Measurements from ENCODE around the gene AGMAT. TPM values are rescaled to one million over a fixed set of nuclear protein-coding genes. Genes with fewer than 3 reads are reported as not detected.

Gene AGMAT
- total and polyA plus RNA-seq, 2 of the 8 experiments (the other 6 are each of a cell fraction or from before 2014, with no cell fraction given): 3.7 to 5.8 TPM

GRCh38 chr1:15633756-15634420 is 49.0 kb upstream of the AGMAT start:
- H2BK12ac ChIP-seq (ENCODE audit: low read depth, low read length): no peak overlapping the region
- ChIA-PET POLR2A (ENCODE audit: partially characterized antibody) (interaction anchor here (0.7 to 0.9 kb wide), 2 partner anchors 27 to 35 kb away, joined by 3 read pairs; no protein-coding TSS in a partner anchor), CTCF (ENCODE audit: partially characterized antibody) (interaction anchor here (0.6 to 1.5 kb wide), 2 partner anchors 35 to 729 kb away, joined by 3 read pairs; no protein-coding TSS in a partner anchor)
- no peak overlapping the region for H3K27ac ChIP-seq (ENCODE audit: low read depth, low read length)
- no peak overlapping the region for H2BK5ac ChIP-seq (ENCODE audit: low read depth, low read length)
- DNase-seq (ENCODE audit: low read depth in 1 of 2, low spot score in 2 of 2) (no peak), FAIRE-seq (no peak)
- no peaks in the 10 kb centered on the region for H3K9me3 ChIP-seq (ENCODE audit: insufficient read depth in 2 of 2, low read depth in 1 of 2, low read length in 1 of 2)
- H3K4me3 ChIP-seq (ENCODE audit: extremely low read depth in 1 of 4, insufficient read depth in 2 of 4, low read depth in 3 of 4, low read length in 4 of 4): no peak overlapping the region
- WGBS, 2 experiments (ENCODE audit: extremely low coverage in 1 of 2, insufficient coverage in 1 of 2, insufficient read length in 1 of 2, insufficient replicate concordance in 2 of 2, low coverage in 1 of 2, low lambda C conversion rate in 2 of 2, missing lambda C conversion rate in 1 of 2): 94% methylated on average over 9 of the region's 9 CpGs; no CpG with 5 or more reads in 1 of the 2 experiments
- H3K4ac ChIP-seq (replicated peaks; ENCODE audit: insufficient read length, low read depth, low read length): no peak overlapping the region
- no peak overlapping the region for H3K9ac ChIP-seq (replicated peaks in 1 of 4; ENCODE audit: extremely low read depth in 1 of 4, low read depth in 3 of 4, low read length in 3 of 4)
- peaks cover 22 to 77% (median 54%) of the 10 kb centered on the region in 4 experiments for H3K36me3 ChIP-seq (ENCODE audit: control insufficient read depth in 2 of 4, insufficient read depth in 4 of 4, low read length in 3 of 4)
- no peaks in the 10 kb centered on the region for H3K23me2 ChIP-seq (ENCODE audit: low read depth, low read length)
- no peak overlapping the region for H2BK20ac ChIP-seq (ENCODE audit: low read length)
- no peak overlapping the region for H3K18ac ChIP-seq (ENCODE audit: extremely low read depth, low read length)
- H3K23ac ChIP-seq (ENCODE audit: insufficient read length): no peak overlapping the region
- no peak overlapping the region for H4K91ac ChIP-seq (replicated peaks; ENCODE audit: insufficient read length, low read length)
- TF ChIP-seq CBX5 (IDR thresholded peaks at IDR 0.05; ENCODE audit: low read depth, low read length): no peak
- no peak for TF ChIP-seq CTBP2 (IDR thresholded peaks at IDR 0.05; ENCODE audit: borderline replicate concordance, insufficient read depth, insufficient read length, low read length)
- TF ChIP-seq EGR1 (IDR thresholded peaks at IDR 0.05; ENCODE audit: borderline replicate concordance, low read depth, low read length): no peak
- TF ChIP-seq KDM4A (IDR thresholded peaks at IDR 0.05; ENCODE audit: low read depth, low read length, severe bottlenecking): no peak
- no peak for TF ChIP-seq BCL11A (IDR thresholded peaks at IDR 0.05; ENCODE audit: low read depth in 2 of 2, low read length in 2 of 2)
- TF ChIP-seq EP300 (IDR thresholded peaks at IDR 0.05; ENCODE audit: borderline replicate concordance in 1 of 2, low read depth in 2 of 2, low read length in 2 of 2): no peak
- TF ChIP-seq ATF3 (IDR thresholded peaks at IDR 0.05; ENCODE audit: insufficient read depth, low read depth, low read length): no peak
- TF ChIP-seq TAF7 (optimal IDR thresholded peaks at IDR 0.05; ENCODE audit: borderline replicate concordance, low read depth, low read length): no peak
- no peak for TF ChIP-seq SAP30 (IDR thresholded peaks at IDR 0.05; ENCODE audit: insufficient read depth, insufficient replicate concordance, low read length)
- no peak overlapping the region for H3K14ac ChIP-seq (ENCODE audit: insufficient read length)
- no peaks in the 10 kb centered on the region for H3K4me1 ChIP-seq (replicated peaks in 1 of 4; ENCODE audit: control insufficient read depth in 3 of 4, insufficient read depth in 4 of 4, low read length in 3 of 4)
- H3K27me3 ChIP-seq (replicated peaks in 1 of 4; ENCODE audit: control insufficient read depth in 3 of 4, extremely low read depth in 1 of 4, insufficient read depth in 3 of 4, low read length in 3 of 4): no peaks in the 10 kb centered on the region
- H3K79me2 ChIP-seq (ENCODE audit: control insufficient read depth in 1 of 2, insufficient read depth in 2 of 2, low read length in 2 of 2): peaks cover 0 to 2% of the 10 kb centered on the region in 2 experiments; a peak in 1 of 4 replicates
- H2AFZ ChIP-seq (ENCODE audit: low read length): no peak overlapping the region
- H2BK15ac ChIP-seq (ENCODE audit: low read length): no peak overlapping the region
- H2AK5ac ChIP-seq (ENCODE audit: low read depth, low read length): no peak overlapping the region
- H4K5ac ChIP-seq (ENCODE audit: insufficient read length, low read depth, low read length): no peak overlapping the region
- H3K56ac ChIP-seq (replicated peaks; ENCODE audit: insufficient read length, low read depth, low read length): no peak overlapping the region
- no peaks in the 10 kb centered on the region; the same call in 1 of the 2 replicates for H3K79me1 ChIP-seq (ENCODE audit: low read depth, low read length)
- no peak overlapping the region for H4K8ac ChIP-seq (ENCODE audit: extremely low read depth, insufficient read depth, low read length)
- H2BK120ac ChIP-seq (replicated peaks; ENCODE audit: low read depth, low read length): no peak overlapping the region
- no peak overlapping the region for H3K4me2 ChIP-seq (ENCODE audit: insufficient read depth in 1 of 2, low read depth in 2 of 2, low read length in 2 of 2)
- no peaks in the 10 kb centered on the region for H4K20me1 ChIP-seq (replicated peaks in 1 of 2; ENCODE audit: control insufficient read depth in 1 of 2, insufficient read depth in 2 of 2, low read length in 2 of 2)
